Measurements from ENCODE around the gene PPP2R5C. TPM values are rescaled to one million over a fixed set of nuclear protein-coding genes. Genes with fewer than 3 reads are reported as not detected.
"Not testable (repeated sequence)": the region's sequence is repeated elsewhere in the genome, so short reads cannot be mapped to it uniquely, and the experiment has no call there.

Gene PPP2R5C
- total RNA-seq, 6 donors from 2014 or later, result 105 to 208 (median 133) TPM

DNA sequence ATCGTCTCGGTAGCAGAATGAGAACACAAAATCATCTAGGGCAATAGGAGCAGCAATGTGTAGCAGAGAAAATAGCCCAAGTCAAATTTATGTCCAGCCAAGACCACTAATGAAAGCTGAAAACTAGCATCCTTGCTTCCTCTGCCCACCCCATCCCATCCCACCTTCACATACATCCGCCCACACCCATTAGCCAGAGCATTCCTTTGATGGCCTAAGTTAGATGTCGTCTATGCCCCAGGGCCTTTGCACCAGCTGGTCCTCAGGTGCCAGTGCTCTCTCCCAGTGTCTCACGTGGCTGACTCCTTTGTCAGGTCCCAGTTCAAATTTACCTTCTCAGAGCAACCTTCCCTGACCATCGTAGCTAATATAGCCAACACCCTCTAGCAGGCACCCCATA is 17.8 kb upstream of the PPP2R5C start:
- no peak for DNase-seq
- H3K4me3 ChIP-seq, result no peak overlapping the region
- WGBS, 2 donors, result 82 to 85% methylated on average over 6 of the region's 6 CpGs
- ATAC-seq (ENCODE audit: low FRiP score in 2 of 2), result no peak
- TF ChIP-seq, protein P1, sequence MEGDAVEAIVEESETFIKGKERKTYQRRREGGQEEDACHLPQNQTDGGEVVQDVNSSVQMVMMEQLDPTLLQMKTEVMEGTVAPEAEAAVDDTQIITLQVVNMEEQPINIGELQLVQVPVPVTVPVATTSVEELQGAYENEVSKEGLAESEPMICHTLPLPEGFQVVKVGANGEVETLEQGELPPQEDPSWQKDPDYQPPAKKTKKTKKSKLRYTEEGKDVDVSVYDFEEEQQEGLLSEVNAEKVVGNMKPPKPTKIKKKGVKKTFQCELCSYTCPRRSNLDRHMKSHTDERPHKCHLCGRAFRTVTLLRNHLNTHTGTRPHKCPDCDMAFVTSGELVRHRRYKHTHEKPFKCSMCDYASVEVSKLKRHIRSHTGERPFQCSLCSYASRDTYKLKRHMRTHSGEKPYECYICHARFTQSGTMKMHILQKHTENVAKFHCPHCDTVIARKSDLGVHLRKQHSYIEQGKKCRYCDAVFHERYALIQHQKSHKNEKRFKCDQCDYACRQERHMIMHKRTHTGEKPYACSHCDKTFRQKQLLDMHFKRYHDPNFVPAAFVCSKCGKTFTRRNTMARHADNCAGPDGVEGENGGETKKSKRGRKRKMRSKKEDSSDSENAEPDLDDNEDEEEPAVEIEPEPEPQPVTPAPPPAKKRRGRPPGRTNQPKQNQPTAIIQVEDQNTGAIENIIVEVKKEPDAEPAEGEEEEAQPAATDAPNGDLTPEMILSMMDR (IDR thresholded peaks at IDR 0.05), result no peak
- TF ChIP-seq POLR2AphosphoS5 (IDR thresholded peaks at IDR 0.05), result no peak
- no peak for TF ChIP-seq POLR2A (IDR thresholded peaks at IDR 0.05)
- TF ChIP-seq EP300 (IDR thresholded peaks at IDR 0.05), result no peak
- H3K9me3 ChIP-seq, result peaks cover 0 to 11% (median 10%) of the 10 kb centered on the region in 4 donors
- H3K27ac ChIP-seq, result no peak overlapping the region
- no peaks in the 10 kb centered on the region for H3K27me3 ChIP-seq
- no peaks in the 10 kb centered on the region for H3K4me1 ChIP-seq
- H3K36me3 ChIP-seq, result no peaks in the 10 kb centered on the region

GRCh38 chr14:101744382-101744781 is 17.1 kb upstream of the PPP2R5C start:
- not testable (repeated sequence) for ATAC-seq (ENCODE audit: low FRiP score in 2 of 2); DNase-seq; H3K27ac ChIP-seq; H3K36me3 ChIP-seq; H3K4me3 ChIP-seq; H3K27me3 ChIP-seq; H3K4me1 ChIP-seq
- 88% methylated on average over 6 of the region's 6 CpGs for WGBS, 2 donors
- H3K9me3 ChIP-seq, result peaks cover 0 to 11% (median 10%) of the 10 kb centered on the region in 4 donors

DNA sequence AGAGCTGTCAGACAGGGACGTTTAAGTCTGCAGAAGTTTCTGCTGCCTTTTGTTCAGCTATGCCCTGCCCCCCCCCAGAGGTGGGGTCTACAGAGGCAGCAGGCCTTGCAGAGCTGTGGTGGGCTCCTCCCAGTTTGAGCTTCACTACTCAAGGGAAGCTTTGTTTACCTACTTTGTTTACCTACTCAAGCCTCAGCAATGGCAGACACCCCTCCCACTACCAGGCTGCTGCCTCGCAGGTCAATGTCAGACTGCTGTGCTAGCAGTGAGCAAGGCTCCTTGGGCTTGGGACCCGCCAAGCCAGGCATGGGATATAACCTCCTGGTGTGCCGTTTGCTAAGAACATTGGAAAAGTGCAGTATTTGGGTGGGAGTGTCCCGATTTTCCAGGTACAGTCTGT is 11.8 kb upstream of the PPP2R5C start:
- DNase-seq; H3K4me1 ChIP-seq; ATAC-seq (ENCODE audit: low FRiP score in 2 of 2); H3K27ac ChIP-seq; H3K9me3 ChIP-seq; H3K27me3 ChIP-seq; H3K4me3 ChIP-seq; H3K36me3 ChIP-seq: not testable (repeated sequence)
- WGBS, 2 donors, result 73 to 82% methylated on average over 4 to 5 of the region's 5 CpGs

DNA sequence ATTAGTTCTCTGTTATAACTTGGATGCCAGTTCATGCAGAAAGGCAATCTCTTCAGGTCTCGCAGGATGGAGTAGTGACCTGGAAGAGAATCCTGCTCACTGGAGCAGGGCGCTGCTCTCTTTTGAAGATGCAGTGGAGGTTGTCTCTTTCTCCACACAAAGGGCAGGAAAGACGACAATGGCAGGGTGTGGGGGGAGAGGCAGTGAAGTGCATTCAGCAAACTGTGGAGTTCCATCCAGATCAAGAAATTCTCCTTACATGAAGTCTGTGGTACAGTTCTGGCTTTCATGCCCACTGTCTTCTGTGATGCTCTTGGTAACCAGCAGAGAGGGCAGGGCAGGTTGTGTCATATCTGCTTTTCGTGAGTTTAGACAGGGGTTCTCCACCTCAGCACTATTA is 6.6 kb upstream of the PPP2R5C start:
- no peak overlapping the region for H3K4me3 ChIP-seq
- peaks cover 0 to 3% (median 1%) of the 10 kb centered on the region in 4 donors for H3K4me1 ChIP-seq
- 70 to 78% methylated on average over 4 of the region's 4 CpGs for WGBS, 2 donors
- DNase-seq (no peak), ATAC-seq (ENCODE audit: low FRiP score in 2 of 2) (no peak)
- no peaks in the 10 kb centered on the region for H3K36me3 ChIP-seq
- H3K27ac ChIP-seq, result no peak overlapping the region
- TF ChIP-seq POLR2AphosphoS5 (IDR thresholded peaks at IDR 0.05) (no peak), POLR2A (IDR thresholded peaks at IDR 0.05) (no peak)
- TF ChIP-seq, protein P1 (IDR thresholded peaks at IDR 0.05), result no peak
- H3K27me3 ChIP-seq, result no peaks in the 10 kb centered on the region
- no peaks in the 10 kb centered on the region for H3K9me3 ChIP-seq

DNA sequence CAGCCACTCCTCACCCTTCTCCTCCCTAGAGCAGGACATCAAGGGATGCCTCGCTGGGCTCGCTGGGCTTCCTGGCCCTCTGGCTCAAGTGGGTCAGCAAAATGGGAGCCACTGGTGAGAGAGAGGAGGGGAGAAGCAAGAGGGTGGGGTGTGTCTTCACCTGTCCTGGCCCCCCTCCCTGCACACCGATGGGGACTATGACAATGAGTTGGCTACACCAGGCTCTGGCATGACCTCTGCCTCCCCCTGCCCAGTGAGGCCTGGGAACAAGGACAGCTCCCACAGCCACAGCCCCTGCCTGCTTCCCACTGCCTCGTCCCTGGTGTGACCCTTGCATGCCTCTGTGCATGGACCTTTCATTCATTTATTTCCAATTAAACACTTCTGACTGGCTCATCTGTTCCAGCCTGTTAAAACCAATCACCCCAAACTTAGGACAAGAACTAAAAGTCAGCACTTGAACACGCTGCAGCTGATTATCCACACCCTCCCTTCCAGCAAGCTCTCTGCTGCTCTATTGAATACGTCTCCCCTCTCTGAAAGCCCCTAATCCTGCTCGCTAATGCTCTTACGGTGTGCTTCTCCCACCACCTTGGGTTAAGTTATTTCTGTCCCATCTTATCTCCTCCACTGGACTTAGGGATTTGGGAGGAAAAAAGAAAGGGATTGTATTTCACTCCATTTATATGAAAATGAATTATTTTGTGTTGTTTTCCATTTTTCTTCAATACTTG is 5.8 kb upstream of the PPP2R5C start:
- WGBS, 2 donors, result 84 to 86% methylated on average over 8 of the region's 8 CpGs
- DNase-seq (peak in 1 of 2 donors; percentile 12), ATAC-seq (ENCODE audit: low FRiP score in 2 of 2) (no peak)
- no peaks in the 10 kb centered on the region for H3K9me3 ChIP-seq
- peaks cover 0 to 6% (median 3%) of the 10 kb centered on the region in 4 donors for H3K4me1 ChIP-seq
- H3K27ac ChIP-seq, result no peak overlapping the region
- no peaks in the 10 kb centered on the region for H3K36me3 ChIP-seq
- TF ChIP-seq EP300 (IDR thresholded peaks at IDR 0.05) (no peak), POLR2AphosphoS5 (IDR thresholded peaks at IDR 0.05) (no peak), POLR2A (IDR thresholded peaks at IDR 0.05) (no peak)
- TF ChIP-seq, protein P1 (IDR thresholded peaks at IDR 0.05), result no peak
- H3K4me3 ChIP-seq, result no peak overlapping the region
- H3K27me3 ChIP-seq, result no peaks in the 10 kb centered on the region

All from upper lobe of left lung (tissue), 6 donors.